Heart left ventricle (tissue), 16 donors: ENCODE measurements around the gene SPTBN1. TPM values are rescaled to one million over a fixed set of nuclear protein-coding genes. Genes with fewer than 3 reads are reported as not detected.

Experiments used
- ATAC-seq, 4 donors: fragments of 200-7000 bp; cut with Tn5 transposase; one replicate each; pipeline ENCODE4 v1.9.1; 2020 to 2022; ENCODE audit warnings: moderate library complexity in 4 of 4, mild to moderate bottlenecking in 3 of 4, moderate number of reproducible peaks in 1 of 4
- DNase-seq, 5 donors: peaks; one replicate each; pipeline ENCODE4 v3.0.0-alpha.2; 2020
- H3K27ac ChIP-seq, 12 donors: fragments of 200-600 bp; sonication (generic) in 4 of 12; one replicate each; pipeline versions ENCODE4 v1.5.0 to v1.8.0; 2016 to 2022; ENCODE audit warnings: mild to moderate bottlenecking in 2 of 12
- H3K27me3 ChIP-seq, 9 donors: fragments of 200-600 bp; sonication (generic) in 2 of 9; one replicate each; pipeline versions ENCODE4 v1.5.1 to v1.8.0; 2016 to 2022; ENCODE audit warnings: mild to moderate bottlenecking in 3 of 9
- H3K36me3 ChIP-seq, 9 donors: fragments of 200-600 bp; sonication (generic) in 2 of 9; one replicate each; pipeline versions ENCODE4 v1.5.0 to v1.8.0; 2018 to 2022; ENCODE audit warnings: mild to moderate bottlenecking in 2 of 9
- H3K4me1 ChIP-seq, 12 donors: fragments of 200-600 bp; sonication (generic) in 4 of 12; one replicate each; pipeline versions ENCODE4 v1.5.0 to v1.8.0; 2016 to 2022; ENCODE audit warnings: mild to moderate bottlenecking in 3 of 12
- H3K4me3 ChIP-seq, 12 donors: fragments of 200-600 bp; sonication (generic) in 4 of 12; one replicate each; pipeline versions ENCODE4 v1.5.0 to v1.8.0; 2017 to 2022; ENCODE audit warnings: mild to moderate bottlenecking in 9 of 12, moderate library complexity in 4 of 12
- H3K9me3 ChIP-seq, 12 donors: fragments of 200-600 bp; sonication (generic) in 4 of 12; one replicate each; pipeline versions ENCODE4 v1.5.0 to v1.8.0; 2016 to 2022; ENCODE audit warnings: mild to moderate bottlenecking in 1 of 12
- CTCF ChIP-seq, 12 donors: fragments of 200-600 bp; sonication (generic) in 4 of 12; IDR thresholded peaks; one replicate each; pipeline versions ENCODE4 v1.5.0 to v1.8.0; 2018 to 2022; ENCODE audit warnings: antibody characterized with exemption in 12 of 12, mild to moderate bottlenecking in 5 of 12
- POLR2A ChIP-seq, 2 donors: fragments of 450-650 bp; IDR thresholded peaks; one replicate each; pipeline ENCODE4 v1.6.1; 2017; ENCODE audit warnings: antibody characterized with exemption in 2 of 2, mild to moderate bottlenecking in 2 of 2, moderate library complexity in 2 of 2
- WGBS, 4 donors: extraction: QIAGEN DNeasy Blood & Tissue Kit in 2 of 4; methylation state at CpG; one replicate each; pipeline versions ENCODE4 v1.1.5 to v1.1.7; 2013 to 2018; 5-methylcytosine and 5-hydroxymethylcytosine counted together
- intact Hi-C, 10 donors: fragments of 100-400 bp; cut with DNase I; formaldehyde crosslinking; loops; one replicate each; pipeline versions ENCODE4 v1.11.1 to v1.14.2; 2022
- polyA plus RNA-seq, 2 donors: library from polyadenylated mRNA; stranded (reverse); fragments of 200-250 nt; gene quantifications; one replicate each; pipeline ENCODE4 v1.2.3, GENCODE V29; 2013
- total RNA-seq, 9 donors: library from RNA; depleted of rRNA in 2 of 9; stranded (reverse); fragments of >200 nt in 2 of 9; fragmentation: NEBNext Ultra II Directional in 3 of 9; extraction: Animal tissue kit (Norgen Biotek cat#: 25700) in 3 of 9; gene quantifications; one replicate each; pipeline versions ENCODE4 v1.1.0 to v1.2.4, GENCODE V29; 2016 to 2023
- donor health status: ischemic (EF 13 %, LVEDD 7.1; RV severe dilation, severe dysfunction).
- donor health status: healthy with polysubstance abuse.
- donor health status: DM: no; HTN: yes; CAD: no.
- donor health status: DM: no; HTN: no; CAD: no.
- donor health status: ischemic (EF 25% LVEDD 6.9; RV normal size, moderate dysfunction).
- donor health status: ischemic (EF 25% LVEDD 5.7; RV mildly dilated, moderate dysfunction).
- donor health status: healthy.
- donor health status: DM: yes; HTN: yes; CAD: no.
- donor health status: ischemic (EF 35%, LVEDD 5.7; RV mildly dilated, moderate dysfunction).
- donor health status: nonischemic (EF 11% LVEDD 7.7; RV severe dilation, severe dysfunction).
- donor health status: DM: yes; HTN: yes; CAD: no.
- donor health status: PGD.
- donor health status: ischemic (EF 29% LVEDD 5.4; RV normal size, mild dysfunction).
- donor health status: nonischemic (EF 23%, LVEDD 6.1; RV moderate dilation, normal function).

The SPTBN1 gene
- total and polyA plus RNA-seq, 11 donors: 124 to 659 (median 422) TPM

DNA sequence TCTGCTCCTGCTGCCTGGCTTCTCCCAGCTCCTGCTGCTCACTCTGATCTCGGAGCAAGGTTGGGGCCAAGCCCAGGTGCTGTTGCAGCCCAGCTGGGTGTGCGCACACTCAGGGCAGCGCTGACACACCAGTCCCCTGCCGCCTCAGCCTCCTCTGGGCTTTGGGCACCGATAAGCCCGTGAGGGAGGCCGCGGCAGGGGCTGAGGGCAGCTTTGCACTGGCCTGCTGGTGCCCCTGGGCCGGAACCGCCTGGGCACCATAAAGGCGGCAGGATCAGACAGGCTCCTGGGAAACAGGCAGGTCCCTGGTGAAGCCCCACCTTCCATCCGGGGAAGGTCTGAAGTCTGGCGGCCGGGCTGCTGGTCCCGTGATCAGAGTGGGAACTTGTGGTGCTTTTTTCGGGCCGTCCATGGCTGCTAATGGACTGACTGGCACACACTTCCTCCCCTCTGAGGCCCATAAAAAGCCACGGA is 253.2 kb downstream of the SPTBN1 start:
- intact Hi-C loops: loop anchor here in 9 of 10 donors (5.0 to 10.0 kb wide), 9 partner anchors 185 to 607 kb away; no protein-coding TSS in a partner anchor
- 30 to 49% (median 37%) methylated on average over 7 to 18 of the region's 18 CpGs for WGBS, 4 donors
- H3K9me3 ChIP-seq: no peaks in the 10 kb centered on the region
- peak overlapping the region in 3 of 12 donors; percentile 1 to 25 (median 23) for H3K27ac ChIP-seq
- peaks cover 0 to 13% (median 0%) of the 10 kb centered on the region in 12 donors for H3K4me1 ChIP-seq
- H3K36me3 ChIP-seq: no peaks in the 10 kb centered on the region
- DNase-seq: peak in 3 of 5 donors; percentile 25 to 68 (median 44)
- H3K27me3 ChIP-seq: peaks cover 0 to 15% (median 0%) of the 10 kb centered on the region in 9 donors
- TF ChIP-seq POLR2A (IDR thresholded peaks at IDR 0.05) (no peak), CTCF (IDR thresholded peaks at IDR 0.05) (no peak)
- ATAC-seq: peak; percentile 26 to 73 (median 70)
- peak overlapping the region; percentile 8 to 65 (median 52) for H3K4me3 ChIP-seq

- peaks cover 0 to 13% (median 0%) of the 10 kb centered on the region in 12 donors for H3K4me1 ChIP-seq
- ATAC-seq: no peak
These were observed 254.1 kb downstream of the SPTBN1 start for GRCh38 chr2:54710216-54710615.

GRCh38 chr2:54712516-54712915 is 256.4 kb downstream of the SPTBN1 start:
- TF ChIP-seq POLR2A (IDR thresholded peaks at IDR 0.05) (no peak), CTCF (IDR thresholded peaks at IDR 0.05) (no peak)
- peaks cover 0 to 15% (median 0%) of the 10 kb centered on the region in 9 donors for H3K27me3 ChIP-seq
- DNase-seq (no peak), ATAC-seq (no peak)
- H3K27ac ChIP-seq: no peak overlapping the region
- H3K4me1 ChIP-seq: peaks cover 0 to 18% (median 0%) of the 10 kb centered on the region in 12 donors
- H3K9me3 ChIP-seq: no peaks in the 10 kb centered on the region
- 94 to 97% (median 95%) methylated on average over 6 of the region's 6 CpGs for WGBS, 4 donors
- no peak overlapping the region for H3K4me3 ChIP-seq
- H3K36me3 ChIP-seq: no peaks in the 10 kb centered on the region
- intact Hi-C loops: no loop called here

More at GRCh38 chr2:54710216-54710615, 254.1 kb downstream of the SPTBN1 start:
- H3K36me3 ChIP-seq: no peaks in the 10 kb centered on the region
- peaks cover 0 to 15% (median 0%) of the 10 kb centered on the region in 9 donors for H3K27me3 ChIP-seq
- H3K4me3 ChIP-seq: no peak overlapping the region
- no peak overlapping the region for H3K27ac ChIP-seq
- intact Hi-C loops: no loop called here
- DNase-seq: peak in 1 of 5 donors; percentile 37
- TF ChIP-seq CTCF (IDR thresholded peaks at IDR 0.05) (no peak), POLR2A (IDR thresholded peaks at IDR 0.05) (no peak)
- 86 to 94% (median 89%) methylated on average over 5 to 10 of the region's 10 CpGs for WGBS, 4 donors
- no peaks in the 10 kb centered on the region for H3K9me3 ChIP-seq

DNA sequence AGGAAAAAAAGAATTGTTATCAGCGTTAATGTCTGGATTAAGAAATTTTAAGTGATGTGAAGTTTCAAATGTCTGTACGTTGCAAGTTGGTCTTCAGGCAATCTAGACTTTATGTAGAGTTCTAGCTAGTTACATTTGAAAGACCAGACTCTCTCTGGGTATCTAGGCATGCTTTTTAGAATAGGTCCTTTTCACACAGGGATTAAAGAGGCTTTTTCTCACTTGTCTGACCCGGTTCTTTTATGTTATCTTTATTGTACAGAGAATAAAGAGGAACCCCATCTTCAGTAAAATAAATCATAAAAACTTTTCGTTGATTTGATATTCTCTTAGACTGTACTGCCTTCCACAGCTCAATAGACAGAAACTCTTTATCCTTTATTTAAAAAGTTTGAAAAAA is 258.9 kb downstream of the SPTBN1 start:
- TF ChIP-seq POLR2A (IDR thresholded peaks at IDR 0.05) (no peak), CTCF (IDR thresholded peaks at IDR 0.05) (no peak)
- H3K4me3 ChIP-seq: no peak overlapping the region
- peaks cover 0 to 6% (median 0%) of the 10 kb centered on the region in 12 donors for H3K4me1 ChIP-seq
- ATAC-seq: no peak
- no peaks in the 10 kb centered on the region for H3K9me3 ChIP-seq
- WGBS, 4 donors: 65 to 83% (median 77%) methylated on average over 4 of the region's 4 CpGs
- H3K27me3 ChIP-seq: peaks cover 0 to 3% (median 0%) of the 10 kb centered on the region in 9 donors
- H3K36me3 ChIP-seq: no peaks in the 10 kb centered on the region
- intact Hi-C loops: no loop called here
- H3K27ac ChIP-seq: no peak overlapping the region
- no peak for DNase-seq
